Common myeloid progenitor, CD34-positive (primary cell): Measurements from ENCODE around the gene COX6B2.

ENCODE experiments used
- CTCF ChIA-PET: fragments of 350-600 bp; sonication (Branson Sonifier 250); formaldehyde crosslinking; loops from one replicate; lab custom pipeline; 2021; ENCODE audit warnings: antibody characterized with exemption; lab: Charles Lee
- POLR2A ChIA-PET: fragments of 350-600 bp; sonication (Branson Sonifier 250); formaldehyde crosslinking; loops from one replicate; lab custom pipeline; 2021; ENCODE audit warnings: antibody characterized with exemption; lab: Charles Lee
- DNase-seq, 3 donors: peaks; one replicate each; pipeline versions ENCODE4 v3.0.0 to v3.0.0-alpha.2; 2013
- H3K27ac ChIP-seq, 2 experiments: 1 replicate in 1 of 2; 2 replicates in 1 of 2; pipeline ENCODE4 v1.7.0; 2013; ENCODE audit warnings: inconsistent platforms in 2 of 2, low read length in 2 of 2, mild to moderate bottlenecking in 2 of 2, low read depth in 1 of 2, moderate library complexity in 1 of 2; ENCODE audit not compliant: severe bottlenecking in 2 of 2, insufficient read depth in 1 of 2, poor library complexity in 1 of 2
- H3K27me3 ChIP-seq, 5 experiments: replicated peaks in 2 of 5; 1 replicate in 3 of 5; 2 replicates in 2 of 5; pipeline versions ENCODE4 v1.6.1 to v1.7.0; 2013; ENCODE audit warnings: low read length in 4 of 5, mild to moderate bottlenecking in 2 of 5, moderate library complexity in 2 of 5, inconsistent platforms in 1 of 5; ENCODE audit not compliant: insufficient read depth in 5 of 5, control insufficient read depth in 4 of 5
- H3K36me3 ChIP-seq, 4 experiments: 1 replicate in 2 of 4; 2 replicates in 2 of 4; pipeline versions ENCODE4 v1.6.1 to v1.7.0; 2013; ENCODE audit warnings: low read length in 3 of 4, control low read depth in 1 of 4, mild to moderate bottlenecking in 1 of 4; ENCODE audit not compliant: control insufficient read depth in 4 of 4, insufficient read depth in 4 of 4
- H3K4me1 ChIP-seq, 4 experiments: 1 replicate in 3 of 4; 2 replicates in 1 of 4; pipeline versions ENCODE4 v1.6.1 to v1.7.1; 2013; ENCODE audit warnings: low read length in 3 of 4, mild to moderate bottlenecking in 3 of 4, control low read depth in 1 of 4, inconsistent platforms in 1 of 4, moderate library complexity in 1 of 4; ENCODE audit not compliant: control insufficient read depth in 4 of 4, insufficient read depth in 4 of 4; ENCODE audit errors: control extremely low read depth in 1 of 4
- H3K4me3 ChIP-seq, 7 experiments: 1 replicate in 4 of 7; 2 replicates in 3 of 7; pipeline versions ENCODE4 v1.5.1 to v1.7.0; 2013; ENCODE audit warnings: mild to moderate bottlenecking in 7 of 7, low read length in 6 of 7, moderate library complexity in 6 of 7, inconsistent platforms in 2 of 7, low read depth in 2 of 7, control low read depth in 1 of 7; ENCODE audit not compliant: insufficient read depth in 4 of 7, control insufficient read depth in 1 of 7; ENCODE audit errors: extremely low read depth in 1 of 7
- H3K9me3 ChIP-seq, 5 experiments: 1 replicate in 4 of 5; 2 replicates in 1 of 5; pipeline versions ENCODE4 v1.6.1 to v1.7.1; 2013; ENCODE audit warnings: low read length in 4 of 5, mild to moderate bottlenecking in 2 of 5, inconsistent platforms in 1 of 5, low read depth in 1 of 5, moderate library complexity in 1 of 5; ENCODE audit not compliant: control insufficient read depth in 4 of 5, insufficient read depth in 2 of 5; ENCODE audit errors: control extremely low read depth in 1 of 5
- WGBS: methylation state at CpG from one replicate; pipeline ENCODE4 v1.1.5; 2013; ENCODE audit not compliant: insufficient coverage; 5-methylcytosine and 5-hydroxymethylcytosine counted together

COX6B2 gene

GRCh38 chr19:55382522-55383054 is 28.1 kb upstream of the COX6B2 start:
- peaks cover 0 to 39% (median 38%) of the 10 kb centered on the region in 4 experiments for H3K4me1 ChIP-seq
- H3K9me3 ChIP-seq: no peaks in the 10 kb centered on the region
- ChIA-PET POLR2A (interaction anchor here (0.5 to 1.4 kb wide), 2 partner anchors 81 to 113 kb away, joined by 3 read pairs; no protein-coding TSS in a partner anchor), CTCF (interaction anchor here (0.8 to 3.1 kb wide), 9 partner anchors 30 to 181 kb away, joined by 3 to 37 read pairs (median 5); partner anchors contain the start of gene KMT5C)
- H3K27me3 ChIP-seq: peaks cover 0 to 5% (median 0%) of the 10 kb centered on the region in 5 experiments
- H3K36me3 ChIP-seq: peaks cover 2 to 13% (median 10%) of the 10 kb centered on the region in 4 experiments
- DNase-seq: no peak
- H3K4me3 ChIP-seq: peak overlapping the region in 2 of 7 experiments; percentile 60 to 99
- WGBS: 100% methylated on average over 1 of the region's 3 CpGs
- H3K27ac ChIP-seq: peak overlapping the region in 1 of 2 experiments; percentile 58

GRCh38 chr19:55382013-55382412 is 27.5 kb upstream of the COX6B2 start:
- DNase-seq: no peak
- H3K36me3 ChIP-seq: peaks cover 0 to 7% (median 4%) of the 10 kb centered on the region in 4 experiments
- no peaks in the 10 kb centered on the region for H3K9me3 ChIP-seq
- no peak overlapping the region for H3K27ac ChIP-seq
- H3K4me1 ChIP-seq: peaks cover 0 to 34% (median 33%) of the 10 kb centered on the region in 4 experiments
- H3K27me3 ChIP-seq: peaks cover 0 to 9% (median 0%) of the 10 kb centered on the region in 5 experiments
- no peak overlapping the region for H3K4me3 ChIP-seq
- ChIA-PET CTCF (no interaction called here), POLR2A (no interaction called here)
- 92% methylated on average over 5 of the region's 5 CpGs for WGBS

GRCh38 chr19:55379174-55379573 is 24.7 kb upstream of the COX6B2 start:
- H3K27me3 ChIP-seq: peaks cover 0 to 35% (median 6%) of the 10 kb centered on the region in 5 experiments
- no peak for DNase-seq
- ChIA-PET POLR2A (no interaction called here), CTCF (no interaction called here)
- 100% methylated on average over 1 of the region's 11 CpGs for WGBS
- H3K4me1 ChIP-seq: peaks cover 0 to 15% (median 11%) of the 10 kb centered on the region in 4 experiments
- no peak overlapping the region for H3K4me3 ChIP-seq
- H3K9me3 ChIP-seq: no peaks in the 10 kb centered on the region
- H3K36me3 ChIP-seq: no peaks in the 10 kb centered on the region
- H3K27ac ChIP-seq: no peak overlapping the region

GRCh38 chr19:55377356-55378131 is 23.0 kb upstream of the COX6B2 start:
- Histone ChIP-seq H3K9me3 (no peaks in the 10 kb centered on the region), H3K4me1 (peaks cover 0 to 12% (median 8%) of the 10 kb centered on the region in 4 experiments), H3K36me3 (no peaks in the 10 kb centered on the region), H3K27me3 (peaks cover 0 to 51% (median 6%) of the 10 kb centered on the region in 5 experiments), H3K4me3 (no peak overlapping the region), H3K27ac (no peak overlapping the region)
- 64% methylated on average over 43 of the region's 43 CpGs for WGBS
- POLR2A ChIA-PET: no interaction called here
- DNase-seq: no peak
- CTCF ChIA-PET: interaction anchor here (0.5 kb wide), 1 partner anchor 18 kb away, joined by 3 read pairs; no protein-coding TSS in a partner anchor

- POLR2A ChIA-PET: no interaction called here
- Histone ChIP-seq H3K27ac (no peak within 1 kb of the TSS), H3K4me1 (peaks cover 0 to 14% (median 12%) of the 10 kb centered on the region in 4 experiments), H3K9me3 (no peaks in the 10 kb centered on the region), H3K4me3 (no peak within 1 kb of the TSS), H3K27me3 (peaks cover 0 to 61% (median 12%) of the 10 kb centered on the region in 5 experiments), H3K36me3 (no peaks in the 10 kb centered on the region)
- CTCF ChIA-PET: no interaction called here
- DNase-seq: no peak
- 67% methylated on average over 15 of the region's 21 CpGs for WGBS
These were observed 21.9 kb upstream of the COX6B2 start, which contains the start of gene TMEM190 for GRCh38 chr19:55376241-55376933. Gene TMEM190, plus strand, starts transcription at chr19:55376826. Its CDS starts 28 bp downstream, at chr19:55376854.

- POLR2A ChIA-PET: no interaction called here
These were observed 19.7 kb upstream of the COX6B2 start for GRCh38 chr19:55373993-55374757.

More at GRCh38 chr19:55373993-55374757, 19.7 kb upstream of the COX6B2 start:
- H3K4me3 ChIP-seq: no peak overlapping the region
- WGBS: 48% methylated on average over 14 of the region's 31 CpGs
- H3K9me3 ChIP-seq: no peaks in the 10 kb centered on the region
- H3K36me3 ChIP-seq: no peaks in the 10 kb centered on the region
- DNase-seq: no peak
- peaks cover 0 to 81% (median 19%) of the 10 kb centered on the region in 5 experiments for H3K27me3 ChIP-seq
- CTCF ChIA-PET: interaction anchor here (0.6 to 1.3 kb wide), 2 partner anchors 10 to 85 kb away, joined by 3 to 4 read pairs; no protein-coding TSS in a partner anchor
- no peak overlapping the region for H3K27ac ChIP-seq
- H3K4me1 ChIP-seq: peaks cover 0 to 22% (median 18%) of the 10 kb centered on the region in 4 experiments
